Gastroesophageal sphincter (tissue), 4 donors: Measurements from ENCODE around the gene DNAI2. TPM values are rescaled to one million over a fixed set of nuclear protein-coding genes. Genes with fewer than 3 reads are reported as not detected.

Experiments
- ATAC-seq: fragments of 150-250 bp; one replicate; pipeline ENCODE4 v1.9.1; 2016; ENCODE audit warnings: mild to moderate bottlenecking, moderate library complexity
- H3K27ac ChIP-seq, 4 donors: fragments of 200-600 bp; sonication (generic) in 3 of 4; 1 replicate in 3 of 4; 2 replicates in 1 of 4; pipeline ENCODE4 v1.5.1; 2016 to 2019
- H3K27me3 ChIP-seq: fragments of 200-600 bp; sonication (generic); one replicate; pipeline ENCODE4 v1.5.1; 2019
- H3K36me3 ChIP-seq, 2 donors: fragments of 200-600 bp; sonication (generic); one replicate each; pipeline ENCODE4 v1.5.1; 2019; ENCODE audit warnings: control low read depth in 1 of 2
- H3K4me1 ChIP-seq, 3 donors: fragments of 200-600 bp; sonication (generic); 1 replicate in 2 of 3; 2 replicates in 1 of 3; pipeline ENCODE4 v1.5.1; 2016 to 2019; ENCODE audit warnings: control low read depth in 2 of 3
- H3K4me3 ChIP-seq, 2 donors: fragments of 200-600 bp; sonication (generic); one replicate each; pipeline ENCODE4 v1.5.1; 2019; ENCODE audit warnings: mild to moderate bottlenecking in 1 of 2, moderate library complexity in 1 of 2
- H3K9me3 ChIP-seq, 3 donors: fragments of 200-600 bp; sonication (generic); one replicate each; pipeline ENCODE4 v1.5.1; 2017 to 2019; ENCODE audit warnings: control low read depth in 2 of 3
- EP300 ChIP-seq: sonication (generic); formaldehyde crosslinking; IDR thresholded peaks from one replicate; pipeline ENCODE4 v1.6.1; 2017; ENCODE audit warnings: antibody characterized with exemption, mild to moderate bottlenecking
- POLR2A ChIP-seq, 2 donors: fragments of 450-650 bp; IDR thresholded peaks; one replicate each; pipeline ENCODE4 v1.6.1; 2017; ENCODE audit warnings: antibody characterized with exemption in 2 of 2, mild to moderate bottlenecking in 2 of 2, moderate library complexity in 1 of 2
- POLR2AphosphoS5 ChIP-seq: sonication (generic); formaldehyde crosslinking; IDR thresholded peaks from one replicate; pipeline ENCODE4 v1.6.1; 2017; ENCODE audit warnings: antibody characterized with exemption
- WGBS, 2 donors: methylation state at CpG; one replicate each; pipeline ENCODE4 v1.1.5; 2018; ENCODE audit warnings: low coverage in 1 of 2; 5-methylcytosine and 5-hydroxymethylcytosine counted together
- total RNA-seq, 4 donors: library from RNA; depleted of rRNA; stranded (reverse); fragments of >200 nt; gene quantifications; one replicate each; pipeline ENCODE4 v1.1.0, GENCODE V29; 2016
- TF ChIP-seq, protein P1 (sequence below), 4 experiments: fragments of 200-600 bp in 2 of 4; fragments of 450-650 bp in 2 of 4; sonication (generic) in 1 of 4; IDR thresholded peaks; one replicate each; pipeline ENCODE4 v1.5.1; 2017 to 2019; ENCODE audit warnings: antibody characterized with exemption in 4 of 4, mild to moderate bottlenecking in 2 of 4, moderate library complexity in 2 of 4

DNAI2 gene, protein sequence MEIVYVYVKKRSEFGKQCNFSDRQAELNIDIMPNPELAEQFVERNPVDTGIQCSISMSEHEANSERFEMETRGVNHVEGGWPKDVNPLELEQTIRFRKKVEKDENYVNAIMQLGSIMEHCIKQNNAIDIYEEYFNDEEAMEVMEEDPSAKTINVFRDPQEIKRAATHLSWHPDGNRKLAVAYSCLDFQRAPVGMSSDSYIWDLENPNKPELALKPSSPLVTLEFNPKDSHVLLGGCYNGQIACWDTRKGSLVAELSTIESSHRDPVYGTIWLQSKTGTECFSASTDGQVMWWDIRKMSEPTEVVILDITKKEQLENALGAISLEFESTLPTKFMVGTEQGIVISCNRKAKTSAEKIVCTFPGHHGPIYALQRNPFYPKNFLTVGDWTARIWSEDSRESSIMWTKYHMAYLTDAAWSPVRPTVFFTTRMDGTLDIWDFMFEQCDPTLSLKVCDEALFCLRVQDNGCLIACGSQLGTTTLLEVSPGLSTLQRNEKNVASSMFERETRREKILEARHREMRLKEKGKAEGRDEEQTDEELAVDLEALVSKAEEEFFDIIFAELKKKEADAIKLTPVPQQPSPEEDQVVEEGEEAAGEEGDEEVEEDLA
- total RNA-seq = not detected

DNA sequence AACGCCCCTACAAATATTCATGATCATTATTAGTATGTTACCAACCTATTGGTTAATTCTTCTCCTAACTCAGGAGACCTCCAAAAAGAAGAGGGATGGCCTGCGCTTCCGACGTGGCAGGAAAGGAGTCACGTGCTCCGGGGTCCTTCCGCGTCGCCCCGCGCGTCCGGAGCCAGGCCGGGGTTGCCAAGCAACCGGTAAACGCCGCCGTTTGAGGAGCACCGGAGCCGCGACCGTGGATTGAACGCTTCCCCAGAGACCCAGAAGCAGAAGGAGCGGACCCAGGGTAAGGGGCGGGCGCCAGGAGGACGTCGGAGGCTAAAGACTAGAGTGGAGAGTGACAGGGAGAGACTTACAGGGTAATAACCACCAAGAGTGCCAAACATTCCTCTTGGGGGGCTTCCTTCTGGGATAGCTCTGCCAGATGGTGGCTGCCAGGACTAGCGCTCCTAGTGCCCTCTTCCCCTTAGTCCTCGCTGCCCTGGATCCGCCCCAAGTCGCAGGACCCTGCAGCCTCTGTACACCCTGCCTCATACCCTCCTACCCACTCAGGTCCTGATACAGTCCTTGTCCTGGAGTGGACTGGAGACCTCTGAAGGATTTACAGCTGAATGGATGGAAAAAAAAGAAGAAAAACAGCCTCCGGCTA lies at the start of gene DNAI2:
Gene DNAI2 (plus strand): TSS at position 175 of the 649 bp plus-strand sequence. CDS start 7,584 bp downstream, outside the sequence.
- no peak within 1 kb of the TSS for H3K4me3 ChIP-seq
- WGBS, 2 donors = 48 to 71% methylated on average over 1 to 4 of the region's 33 CpGs
- ATAC-seq = no peak

GRCh38 chr17:74224959-74225725 lies 48.9 kb upstream of the DNAI2 start:
- TF ChIP-seq, protein P1, sequence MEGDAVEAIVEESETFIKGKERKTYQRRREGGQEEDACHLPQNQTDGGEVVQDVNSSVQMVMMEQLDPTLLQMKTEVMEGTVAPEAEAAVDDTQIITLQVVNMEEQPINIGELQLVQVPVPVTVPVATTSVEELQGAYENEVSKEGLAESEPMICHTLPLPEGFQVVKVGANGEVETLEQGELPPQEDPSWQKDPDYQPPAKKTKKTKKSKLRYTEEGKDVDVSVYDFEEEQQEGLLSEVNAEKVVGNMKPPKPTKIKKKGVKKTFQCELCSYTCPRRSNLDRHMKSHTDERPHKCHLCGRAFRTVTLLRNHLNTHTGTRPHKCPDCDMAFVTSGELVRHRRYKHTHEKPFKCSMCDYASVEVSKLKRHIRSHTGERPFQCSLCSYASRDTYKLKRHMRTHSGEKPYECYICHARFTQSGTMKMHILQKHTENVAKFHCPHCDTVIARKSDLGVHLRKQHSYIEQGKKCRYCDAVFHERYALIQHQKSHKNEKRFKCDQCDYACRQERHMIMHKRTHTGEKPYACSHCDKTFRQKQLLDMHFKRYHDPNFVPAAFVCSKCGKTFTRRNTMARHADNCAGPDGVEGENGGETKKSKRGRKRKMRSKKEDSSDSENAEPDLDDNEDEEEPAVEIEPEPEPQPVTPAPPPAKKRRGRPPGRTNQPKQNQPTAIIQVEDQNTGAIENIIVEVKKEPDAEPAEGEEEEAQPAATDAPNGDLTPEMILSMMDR (IDR thresholded peaks at IDR 0.05) = no peak
- TF ChIP-seq POLR2AphosphoS5 (no peak), POLR2A (IDR thresholded peaks at IDR 0.05) (no peak), EP300 (no peak)
- H3K9me3 ChIP-seq = no peaks in the 10 kb centered on the region
- H3K4me3 ChIP-seq = no peak overlapping the region
- H3K27ac ChIP-seq = no peak overlapping the region
- ATAC-seq = no peak
- H3K4me1 ChIP-seq = no peaks in the 10 kb centered on the region
- no peaks in the 10 kb centered on the region for H3K27me3 ChIP-seq
- H3K36me3 ChIP-seq = peaks cover 0 to 31% of the 10 kb centered on the region in 2 donors
- 92 to 100% methylated on average over 14 to 19 of the region's 20 CpGs for WGBS, 2 donors

More for the DNA sequence above, at the start of gene DNAI2:
- Histone ChIP-seq H3K27ac (peak within 1 kb of the TSS in 1 of 4 donors; percentile 10), H3K27me3 (peaks cover 70% of the 10 kb centered on the region), H3K36me3 (no peaks in the 10 kb centered on the region), H3K9me3 (no peaks in the 10 kb centered on the region), H3K4me1 (peaks cover 0 to 60% (median 6%) of the 10 kb centered on the region in 3 donors)
- TF ChIP-seq POLR2AphosphoS5 (no peak), POLR2A (IDR thresholded peaks at IDR 0.05) (no peak), EP300 (no peak)
- TF ChIP-seq, protein P1 (IDR thresholded peaks at IDR 0.05) = no peak

- ATAC-seq = no peak
- H3K27ac ChIP-seq = no peak overlapping the region
- H3K4me1 ChIP-seq = no peaks in the 10 kb centered on the region
- TF ChIP-seq, protein P1 (IDR thresholded peaks at IDR 0.05) = no peak
- TF ChIP-seq POLR2AphosphoS5 (no peak), POLR2A (IDR thresholded peaks at IDR 0.05) (no peak), EP300 (no peak)
- H3K27me3 ChIP-seq = no peaks in the 10 kb centered on the region
- WGBS, 2 donors = 68 to 79% methylated on average over 4 to 6 of the region's 6 CpGs
- no peaks in the 10 kb centered on the region for H3K9me3 ChIP-seq
- H3K4me3 ChIP-seq = no peak overlapping the region
- H3K36me3 ChIP-seq = peaks cover 0 to 40% of the 10 kb centered on the region in 2 donors
These were observed 47.8 kb upstream of the DNAI2 start for GRCh38 chr17:74226252-74226651.

DNA sequence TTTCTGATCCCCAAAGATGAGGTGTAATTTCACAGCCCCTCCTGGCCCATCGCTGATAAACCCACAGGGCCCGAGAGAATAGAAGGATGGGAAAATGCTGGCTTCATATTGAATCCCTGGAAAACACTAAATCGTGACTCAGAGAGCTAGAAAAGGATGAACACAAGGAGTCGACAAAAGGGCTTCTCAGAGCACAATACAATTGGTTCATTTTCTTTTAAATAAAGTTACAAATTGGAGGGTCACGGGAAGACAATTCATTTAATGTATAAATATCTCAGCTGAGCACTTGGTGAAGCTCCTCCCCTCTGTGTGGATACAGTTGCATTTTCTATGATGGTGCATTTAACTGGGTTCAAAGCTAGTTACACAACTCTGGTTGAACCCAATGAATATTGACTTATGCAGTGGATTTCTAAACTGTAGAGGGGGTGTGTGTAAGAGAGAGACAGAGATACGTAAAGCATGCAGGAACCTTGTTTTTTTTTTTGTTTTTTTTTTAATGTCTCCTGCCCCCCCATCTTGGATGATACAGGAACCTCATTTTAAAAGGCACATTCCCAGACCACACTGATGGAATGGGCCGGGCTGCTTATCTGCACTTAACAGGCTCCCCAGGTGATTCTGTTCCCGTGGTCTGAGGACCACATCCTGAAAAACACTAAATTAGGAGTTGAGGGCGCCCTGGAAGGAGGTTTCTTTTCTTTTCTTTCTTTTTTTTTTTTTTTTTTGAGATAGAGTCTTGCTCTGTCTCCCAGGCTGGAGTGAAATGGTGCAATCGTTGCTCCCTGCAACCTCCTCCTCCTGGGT lies 46.6 kb upstream of the DNAI2 start:
- ATAC-seq = no peak

More for the DNA sequence above, 46.6 kb upstream of the DNAI2 start:
- WGBS, 2 donors = 76 to 86% methylated on average over 8 to 9 of the region's 10 CpGs
- Histone ChIP-seq H3K36me3 (peaks cover 0 to 47% of the 10 kb centered on the region in 2 donors), H3K9me3 (no peaks in the 10 kb centered on the region), H3K27me3 (no peaks in the 10 kb centered on the region), H3K4me1 (no peaks in the 10 kb centered on the region), H3K27ac (no peak overlapping the region), H3K4me3 (no peak overlapping the region)
- TF ChIP-seq EP300 (no peak), POLR2AphosphoS5 (no peak), POLR2A (IDR thresholded peaks at IDR 0.05) (no peak)
- TF ChIP-seq, protein P1 (IDR thresholded peaks at IDR 0.05) = no peak
